NCI-H1105 treated with DMSO at 0.1 percent for 48 hours (cell line): ENCODE measurements around the gene SIAH1.
"Not testable (repeated sequence)": the region's sequence is repeated elsewhere in the genome, so short reads cannot be mapped to it uniquely, and the experiment has no call there.

Experiments used
- DNase-seq: peaks from one replicate; lab custom pipeline; 2025; lab: John Stamatoyannopoulos, UW

The SIAH1 gene

GRCh38 chr16:48385253-48386150 lies at the start of gene SIAH1:
Gene SIAH1, minus strand, starts transcription at chr16:48385413. Its CDS starts 22,985 bp downstream, at chr16:48362428.
- DNase-seq: peak; percentile 85

DNA sequence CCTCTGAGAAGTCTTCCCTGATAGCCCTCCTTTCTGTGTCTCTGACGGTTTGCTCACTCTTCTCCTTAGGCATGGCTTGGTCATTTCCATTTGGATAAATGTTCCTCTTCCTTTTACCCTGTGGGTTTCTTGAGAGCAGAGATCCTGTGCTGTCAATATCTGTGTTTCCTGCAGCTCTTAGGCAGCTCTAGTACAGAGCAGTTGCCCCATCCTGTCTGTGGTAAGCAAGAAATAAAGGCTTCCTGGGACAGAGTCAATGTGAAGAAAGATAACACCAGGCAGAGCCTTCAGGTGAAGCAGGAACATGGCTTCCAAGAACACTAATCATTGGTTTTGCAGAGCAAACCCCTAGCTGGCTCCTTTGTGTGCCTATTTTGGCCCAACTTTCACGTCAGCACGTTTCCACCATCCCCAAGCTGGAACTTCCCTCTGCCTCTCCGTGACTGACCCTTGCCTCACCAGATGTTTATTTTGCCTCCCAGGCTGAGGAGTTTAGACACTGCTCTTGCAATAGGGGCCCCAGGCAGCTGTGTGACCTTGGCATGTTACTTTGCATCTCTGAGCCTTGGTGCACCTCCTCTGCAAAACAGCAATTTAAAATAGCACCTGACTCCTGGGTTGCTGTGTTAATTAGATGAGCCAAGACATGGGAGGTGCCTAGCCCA lies 49.6 kb upstream of the SIAH1 start:
- no peak for DNase-seq

GRCh38 chr16:48433850-48434530 lies 48.8 kb upstream of the SIAH1 start:
- no peak for DNase-seq

- DNase-seq: no peak
Measured at GRCh38 chr16:48433116-48433849, 48.1 kb upstream of the SIAH1 start.

DNA sequence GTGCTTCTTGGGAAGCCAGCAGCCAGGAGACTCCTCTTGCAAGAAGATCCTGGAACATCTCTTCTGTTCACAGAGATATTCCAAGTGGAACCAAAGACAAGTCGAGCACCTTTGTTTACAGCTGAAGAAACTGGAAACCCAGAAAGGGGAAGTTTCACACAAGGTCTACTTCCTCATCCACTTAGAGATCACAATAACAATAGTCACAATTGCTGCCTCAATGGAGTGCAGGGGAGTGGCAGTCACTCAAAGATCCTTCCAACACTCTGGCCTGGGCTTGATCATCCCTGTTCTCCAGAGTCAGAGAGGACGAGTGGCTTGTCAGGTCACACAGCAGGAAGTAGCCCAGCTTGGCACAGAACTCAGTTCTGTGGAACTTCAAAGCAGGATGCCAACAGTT lies 46.9 kb upstream of the SIAH1 start:
- DNase-seq: no peak

- DNase-seq: no peak
Measured at GRCh38 chr16:48430890-48431289, 45.7 kb upstream of the SIAH1 start.

- DNase-seq: no peak
Measured at GRCh38 chr16:48426244-48427141, 41.3 kb upstream of the SIAH1 start.

- no peak for DNase-seq
Measured at GRCh38 chr16:48422537-48422936, 37.3 kb upstream of the SIAH1 start.

DNA sequence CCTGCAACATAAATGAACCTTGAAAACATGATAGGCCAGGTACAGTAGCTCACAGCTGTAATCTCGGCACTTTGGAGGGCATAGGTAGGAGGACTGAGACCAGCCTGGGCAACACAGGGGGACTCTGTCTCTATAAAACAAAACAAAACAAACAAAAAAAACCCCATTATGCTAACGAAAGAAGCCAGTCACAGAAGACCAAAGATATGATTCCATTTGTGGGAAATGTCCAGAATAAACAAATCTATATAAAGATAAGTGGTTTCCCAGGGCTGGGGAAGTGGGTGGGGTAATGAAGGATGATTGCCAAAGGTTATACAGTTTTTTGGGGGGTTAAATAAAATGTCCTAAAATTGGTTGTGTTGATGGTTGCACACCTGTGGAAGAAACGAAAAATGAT lies 36.5 kb upstream of the SIAH1 start:
- no peak for DNase-seq

GRCh38 chr16:48420437-48420836 lies 35.2 kb upstream of the SIAH1 start:
- no peak for DNase-seq

DNA sequence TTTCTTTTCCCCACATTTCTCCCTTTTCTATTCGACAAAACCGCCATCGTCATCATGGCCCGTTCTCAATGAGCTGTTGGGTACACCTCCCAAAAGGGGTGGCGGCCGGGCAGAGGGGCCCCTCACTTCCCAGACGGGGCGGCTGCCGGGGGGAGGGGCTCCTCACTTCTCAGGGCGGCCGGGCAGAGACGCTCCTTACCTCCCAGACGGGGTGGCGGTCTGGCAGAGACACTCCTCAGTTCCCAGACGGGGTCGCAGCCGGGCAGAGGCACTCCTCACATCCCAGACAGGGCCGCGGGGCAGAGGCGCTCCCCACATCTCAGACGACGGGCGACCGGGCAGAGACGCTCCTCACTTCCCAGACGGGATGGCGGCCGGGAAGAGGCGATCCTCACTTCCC lies 31.4 kb upstream of the SIAH1 start:
- not testable (repeated sequence) for DNase-seq

DNA sequence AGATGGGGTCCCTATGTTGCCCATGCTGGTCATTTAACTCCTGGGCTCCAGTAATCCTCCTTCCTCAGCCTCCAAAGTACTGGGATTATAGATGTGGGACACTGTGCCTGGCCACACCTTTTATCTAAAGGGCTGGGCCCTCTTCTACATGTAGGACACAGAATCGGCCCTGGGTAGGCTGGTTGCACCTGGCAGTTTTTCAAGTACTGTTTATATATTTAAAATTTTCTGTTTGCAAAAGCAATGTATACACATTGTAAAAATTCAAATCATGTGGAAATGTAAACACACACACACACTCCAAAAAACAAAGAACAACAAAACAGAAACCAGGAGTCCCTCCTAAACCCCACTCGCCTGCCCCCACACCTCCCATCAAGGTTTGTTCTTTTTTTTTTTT lies 28.1 kb upstream of the SIAH1 start:
- peak; percentile 37 for DNase-seq

GRCh38 chr16:48409839-48410632 lies 24.8 kb upstream of the SIAH1 start:
- DNase-seq: no peak

DNA sequence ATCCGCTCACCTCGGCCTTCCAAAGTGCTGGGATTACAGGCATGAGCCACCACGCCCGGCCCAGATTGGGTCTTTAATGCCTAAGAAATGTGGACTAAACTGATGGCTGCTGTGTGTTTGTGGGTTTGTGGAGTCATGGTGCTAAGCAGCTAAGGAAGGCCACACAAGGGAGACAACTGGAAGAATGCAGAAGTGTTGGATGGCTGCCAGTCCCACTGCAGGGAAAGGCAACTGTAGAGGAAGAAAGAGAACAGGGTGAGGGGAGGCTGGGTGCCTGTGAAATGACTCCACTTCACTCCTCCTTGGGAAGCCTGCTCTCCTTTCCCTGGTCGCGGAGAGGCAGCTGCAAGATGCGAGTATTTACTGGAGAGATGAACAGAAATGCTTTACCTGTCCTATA lies 23.5 kb upstream of the SIAH1 start:
- DNase-seq: no peak

- DNase-seq: no peak
Measured at GRCh38 chr16:48405907-48406306, 20.7 kb upstream of the SIAH1 start.

GRCh38 chr16:48405153-48405552 lies 19.9 kb upstream of the SIAH1 start:
- no peak for DNase-seq

GRCh38 chr16:48402547-48402946 lies 17.3 kb upstream of the SIAH1 start:
- not testable (repeated sequence) for DNase-seq

GRCh38 chr16:48395375-48395774 lies 10.2 kb upstream of the SIAH1 start:
- DNase-seq: no peak

- no peak for DNase-seq
Measured at GRCh38 chr16:48394355-48394703, 9.1 kb upstream of the SIAH1 start.
